ENCODE data around the gene TMEM106A. TPM values are rescaled to one million over a fixed set of nuclear protein-coding genes. Genes with fewer than 3 reads are reported as not detected.
A peak's percentile ranks its signal among the peaks of the same experiment; 100 is the strongest.

TMEM106A gene
- total RNA-seq, 2 experiments from 2014 or later: 9.4 to 17.1 TPM

DNA sequence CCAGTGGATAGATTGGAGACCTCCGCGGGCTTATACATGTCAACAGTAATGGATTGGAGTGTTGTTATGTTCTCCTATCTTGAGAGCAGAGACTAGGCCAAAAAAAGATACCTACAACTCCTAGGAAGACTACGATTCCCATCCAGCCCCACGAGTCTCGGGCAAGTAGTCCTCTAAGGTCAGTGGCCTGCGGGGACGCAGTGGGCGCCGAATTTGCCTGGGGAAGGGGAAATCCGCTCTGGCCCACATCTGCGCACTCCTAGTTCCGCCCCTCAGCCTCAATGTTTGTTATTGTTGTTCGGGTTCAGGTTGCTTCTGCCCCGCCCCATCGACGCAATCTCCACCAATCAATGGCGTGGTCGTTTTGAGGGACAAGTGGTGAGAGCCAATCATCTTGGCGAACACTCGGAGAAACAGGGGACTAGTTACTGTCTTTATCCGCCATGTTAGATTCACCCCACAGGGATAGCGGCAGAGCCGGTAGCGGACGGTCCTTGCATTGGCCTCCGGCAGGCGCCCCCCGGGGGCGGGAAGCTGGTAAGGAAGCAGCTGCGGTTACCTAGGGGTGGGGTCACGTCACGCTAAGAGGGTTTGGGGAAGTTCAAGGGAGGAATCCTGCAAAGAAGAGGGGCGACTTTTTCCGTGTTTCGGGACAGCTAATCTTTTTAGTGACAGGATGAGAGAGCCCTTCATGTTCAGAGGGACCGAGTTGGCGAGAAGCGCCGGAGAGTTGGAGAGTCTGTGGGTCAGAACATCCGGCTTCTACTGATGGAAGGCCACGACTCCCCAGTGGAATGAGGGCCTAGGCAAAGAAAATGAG lies 40.7 kb upstream of the TMEM106A start, which contains the start of gene NBR1:
Gene NBR1 (plus strand): TSS at position 449 of the 820 bp plus-strand sequence. CDS start 4,586 bp downstream, outside the sequence.
- peak within 1 kb of the TSS; percentile 82 for H3K27ac ChIP-seq (ENCODE audit: low read depth, low read length, poor library complexity, severe bottlenecking)
- intact Hi-C loops (cut with micrococcal nuclease; ENCODE audit: unreplicated experiment): loop anchor here (1.0 kb wide), 4 partner anchors 40 to 147 kb away; partner anchors contain the start of genes BRCA1 and TMEM106A
- H3K4me2 ChIP-seq (ENCODE audit: low read length): peak within 1 kb of the TSS; percentile 86
- H3K9me3 ChIP-seq (ENCODE audit: low read length): no peaks in the 10 kb centered on the region
- H4K20me1 ChIP-seq (ENCODE audit: insufficient read depth, low read length): no peaks in the 10 kb centered on the region
- ChIA-PET CTCF (ENCODE audit: unreplicated experiment) (no interaction called here), POLR2A (interaction anchor here (0.7 to 1.7 kb wide), 4 partner anchors 37 to 96 kb away, joined by 4 to 5 read pairs (median 5); partner anchors contain the start of genes BRCA1 and TMEM106A)
- no peaks in the 10 kb centered on the region for H3K9me2 ChIP-seq (ENCODE audit: insufficient read depth, low read length)
- BruUV-seq (replicated peaks): TSS peak; percentile 69
- peak; percentile 99 for DNase-seq (ENCODE audit: low spot score)
- H3K4me1 ChIP-seq (ENCODE audit: insufficient read depth, low read length, poor library complexity, severe bottlenecking): peaks cover 19% of the 10 kb centered on the region
- H3K36me3 ChIP-seq (ENCODE audit: insufficient read depth, low read length): no peaks in the 10 kb centered on the region
- H2AFZ ChIP-seq (ENCODE audit: low read length): peak within 1 kb of the TSS; percentile 55
- H3K4me3 ChIP-seq (ENCODE audit: low read depth, low read length, poor library complexity, severe bottlenecking): peak within 1 kb of the TSS; percentile 82
- TF ChIP-seq, protein P1, sequence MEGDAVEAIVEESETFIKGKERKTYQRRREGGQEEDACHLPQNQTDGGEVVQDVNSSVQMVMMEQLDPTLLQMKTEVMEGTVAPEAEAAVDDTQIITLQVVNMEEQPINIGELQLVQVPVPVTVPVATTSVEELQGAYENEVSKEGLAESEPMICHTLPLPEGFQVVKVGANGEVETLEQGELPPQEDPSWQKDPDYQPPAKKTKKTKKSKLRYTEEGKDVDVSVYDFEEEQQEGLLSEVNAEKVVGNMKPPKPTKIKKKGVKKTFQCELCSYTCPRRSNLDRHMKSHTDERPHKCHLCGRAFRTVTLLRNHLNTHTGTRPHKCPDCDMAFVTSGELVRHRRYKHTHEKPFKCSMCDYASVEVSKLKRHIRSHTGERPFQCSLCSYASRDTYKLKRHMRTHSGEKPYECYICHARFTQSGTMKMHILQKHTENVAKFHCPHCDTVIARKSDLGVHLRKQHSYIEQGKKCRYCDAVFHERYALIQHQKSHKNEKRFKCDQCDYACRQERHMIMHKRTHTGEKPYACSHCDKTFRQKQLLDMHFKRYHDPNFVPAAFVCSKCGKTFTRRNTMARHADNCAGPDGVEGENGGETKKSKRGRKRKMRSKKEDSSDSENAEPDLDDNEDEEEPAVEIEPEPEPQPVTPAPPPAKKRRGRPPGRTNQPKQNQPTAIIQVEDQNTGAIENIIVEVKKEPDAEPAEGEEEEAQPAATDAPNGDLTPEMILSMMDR (conservative IDR thresholded peaks at IDR 0.05; ENCODE audit: low read length): peak; percentile 66
- no peak for TF ChIP-seq EZH2phosphoT487 (IDR thresholded peaks at IDR 0.05; ENCODE audit: borderline replicate concordance, low read depth, low read length)
- peaks cover 35% of the 10 kb centered on the region; the same call in 1 of the 2 replicates for H3K79me2 ChIP-seq (ENCODE audit: insufficient read depth, low read depth, low read length)

DNA sequence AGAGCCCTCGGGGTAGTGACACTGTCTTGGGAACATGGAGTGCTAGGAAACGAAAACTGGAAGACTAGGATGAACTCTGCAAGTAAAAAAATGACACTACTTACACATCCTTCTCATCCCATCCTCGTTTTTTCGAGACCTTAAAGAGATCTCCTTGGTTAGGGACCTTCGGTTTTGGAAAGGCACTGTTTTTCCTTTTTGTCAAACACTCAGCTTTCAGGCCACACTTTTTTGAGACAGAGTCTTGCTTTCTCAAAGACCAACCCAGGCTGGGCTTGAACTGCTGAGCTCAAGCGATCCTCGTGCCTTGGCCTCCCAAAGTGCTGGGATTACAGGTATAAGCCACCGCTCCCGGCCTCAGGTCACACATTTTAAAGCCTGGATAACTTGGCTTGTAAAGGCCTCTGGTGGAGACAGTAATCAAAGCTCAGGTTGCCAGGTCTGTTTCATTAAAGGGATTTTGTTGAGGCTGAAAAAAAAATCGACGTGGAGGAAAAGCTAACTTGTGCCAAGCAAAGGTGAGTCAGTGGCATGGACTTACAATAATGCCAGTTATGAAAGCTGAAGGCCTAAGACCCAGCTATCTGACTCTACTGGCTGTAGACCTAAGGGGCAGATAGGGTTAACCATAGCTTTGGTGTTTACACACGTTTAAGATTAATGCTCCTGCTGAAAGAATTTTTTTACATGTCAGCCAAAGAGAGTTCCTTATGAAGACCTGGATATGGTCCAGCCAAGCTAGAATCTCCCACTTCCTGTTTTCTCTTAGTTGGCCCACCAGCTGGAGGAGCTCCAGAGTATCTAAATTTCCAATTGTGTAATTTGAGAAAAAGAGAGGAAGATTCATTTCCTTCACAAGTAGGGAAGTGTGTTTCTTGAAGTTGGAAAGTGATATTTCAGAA lies 39.8 kb upstream of the TMEM106A start:
- Histone ChIP-seq H3K79me2 (ENCODE audit: insufficient read depth, low read depth, low read length) (peaks cover 35% of the 10 kb centered on the region; the same call in 1 of the 2 replicates), H3K36me3 (ENCODE audit: insufficient read depth, low read length) (no peaks in the 10 kb centered on the region), H2AFZ (ENCODE audit: low read length) (peak overlapping the region; percentile 55; the same call in 1 of the 2 replicates), H3K4me1 (ENCODE audit: insufficient read depth, low read length, poor library complexity, severe bottlenecking) (peaks cover 24% of the 10 kb centered on the region), H4K20me1 (ENCODE audit: insufficient read depth, low read length) (no peaks in the 10 kb centered on the region), H3K4me3 (ENCODE audit: low read depth, low read length, poor library complexity, severe bottlenecking) (peak overlapping the region; percentile 82), H3K4me2 (ENCODE audit: low read length) (peak overlapping the region; percentile 86), H3K9me3 (ENCODE audit: low read length) (no peaks in the 10 kb centered on the region), H3K27ac (ENCODE audit: low read depth, low read length, poor library complexity, severe bottlenecking) (peak overlapping the region; percentile 82), H3K9me2 (ENCODE audit: insufficient read depth, low read length) (no peaks in the 10 kb centered on the region)
- DNase-seq (ENCODE audit: low spot score): peak; percentile 33
- TSS peak; percentile 91 for BruUV-seq (replicated peaks)
- intact Hi-C loops (cut with micrococcal nuclease; ENCODE audit: unreplicated experiment): loop anchor here (1.0 kb wide), 2 partner anchors 39 to 43 kb away; partner anchors contain the start of gene TMEM106A
- TF ChIP-seq, protein P1 (conservative IDR thresholded peaks at IDR 0.05; ENCODE audit: low read length): peak; percentile 58
- TF ChIP-seq EZH2phosphoT487 (IDR thresholded peaks at IDR 0.05; ENCODE audit: borderline replicate concordance, low read depth, low read length): no peak
- POLR2A ChIA-PET: interaction anchor here (0.6 to 1.7 kb wide), 6 partner anchors 38 to 165 kb away, joined by 3 to 5 read pairs (median 4); partner anchors contain the start of genes BRCA1, IFI35 and TMEM106A
- CTCF ChIA-PET (ENCODE audit: unreplicated experiment): no interaction called here
